ENCODE measurements around the gene ANTKMT. TPM values are rescaled to one million over a fixed set of nuclear protein-coding genes. Genes with fewer than 3 reads are reported as not detected.
A peak's percentile ranks its signal among the peaks of the same experiment; 100 is the strongest.

ANTKMT gene
- total RNA-seq, 1 donor from 2014 or later: 22.6 TPM

GRCh38 chr16:698911-699671 is 21.9 kb upstream of the ANTKMT start:
- peaks cover 36% of the 10 kb centered on the region for H3K27me3 ChIP-seq (ENCODE audit: insufficient read depth, low read length)
- Mint-ChIP-seq H3K27me3 (ENCODE audit: low read depth, unreplicated experiment) (peaks cover 53% of the 10 kb centered on the region), H3K4me3 (ENCODE audit: unreplicated experiment) (no peak overlapping the region), H3K36me3 (ENCODE audit: low read depth, unreplicated experiment) (no peaks in the 10 kb centered on the region), H3K4me1 (ENCODE audit: low read depth, unreplicated experiment) (no peaks in the 10 kb centered on the region), H3K27ac (ENCODE audit: unreplicated experiment) (no peak overlapping the region), H3K9me3 (ENCODE audit: unreplicated experiment) (peaks cover 2% of the 10 kb centered on the region)
- H3K4me1 ChIP-seq (ENCODE audit: insufficient read depth, low read length): no peaks in the 10 kb centered on the region
- H2AFZ ChIP-seq (ENCODE audit: low read depth, low read length): no peak overlapping the region
- no peaks in the 10 kb centered on the region for H3K36me3 ChIP-seq (ENCODE audit: insufficient read depth, low read length)
- no peak overlapping the region for H3K4me3 ChIP-seq (ENCODE audit: insufficient read depth, low read depth, low read length)
- DNase-seq (ENCODE audit: low read depth) (no peak), FAIRE-seq (no peak)
- no peak overlapping the region for H3K27ac ChIP-seq (ENCODE audit: low read depth, low read length)
- no peaks in the 10 kb centered on the region for H3K79me2 ChIP-seq (ENCODE audit: insufficient read depth, low read length)
- peaks cover 21% of the 10 kb centered on the region for H4K20me1 ChIP-seq (ENCODE audit: insufficient read depth, low read length)
- no peak overlapping the region for H3K4me2 ChIP-seq (ENCODE audit: low read length)
- no peak for TF ChIP-seq EZH2 (IDR thresholded peaks at IDR 0.05; ENCODE audit: insufficient read depth, low read length)
- no peak for TF ChIP-seq CTCF (IDR thresholded peaks at IDR 0.05; ENCODE audit: insufficient read depth, low read depth, low read length)
- no peaks in the 10 kb centered on the region for H3K9me3 ChIP-seq (ENCODE audit: insufficient read depth, low read depth, low read length)
- H3K9ac ChIP-seq (ENCODE audit: low read length): no peak overlapping the region

GRCh38 chr16:700684-701584 is 20.0 kb upstream of the ANTKMT start:
- H3K36me3 ChIP-seq (ENCODE audit: insufficient read depth, low read length): no peaks in the 10 kb centered on the region
- TF ChIP-seq CTCF (IDR thresholded peaks at IDR 0.05; ENCODE audit: insufficient read depth, low read depth, low read length): no peak
- TF ChIP-seq EZH2 (IDR thresholded peaks at IDR 0.05; ENCODE audit: insufficient read depth, low read length): peak; percentile 50
- Mint-ChIP-seq H3K36me3 (ENCODE audit: low read depth, unreplicated experiment) (no peaks in the 10 kb centered on the region), H3K27ac (ENCODE audit: unreplicated experiment) (no peak overlapping the region), H3K4me3 (ENCODE audit: unreplicated experiment) (no peak overlapping the region), H3K9me3 (ENCODE audit: unreplicated experiment) (peaks cover 2% of the 10 kb centered on the region), H3K27me3 (ENCODE audit: low read depth, unreplicated experiment) (peaks cover 45% of the 10 kb centered on the region), H3K4me1 (ENCODE audit: low read depth, unreplicated experiment) (no peaks in the 10 kb centered on the region)
- peaks cover 28% of the 10 kb centered on the region for H4K20me1 ChIP-seq (ENCODE audit: insufficient read depth, low read length)
- H3K9me3 ChIP-seq (ENCODE audit: insufficient read depth, low read depth, low read length): no peaks in the 10 kb centered on the region
- H2AFZ ChIP-seq (ENCODE audit: low read depth, low read length): no peak overlapping the region
- DNase-seq (ENCODE audit: low read depth) (no peak), FAIRE-seq (no peak)
- peak overlapping the region; percentile 39 for H3K4me2 ChIP-seq (ENCODE audit: low read length)
- H3K27ac ChIP-seq (ENCODE audit: low read depth, low read length): no peak overlapping the region
- no peak overlapping the region for H3K9ac ChIP-seq (ENCODE audit: low read length)
- H3K79me2 ChIP-seq (ENCODE audit: insufficient read depth, low read length): no peaks in the 10 kb centered on the region
- no peak overlapping the region for H3K4me3 ChIP-seq (ENCODE audit: insufficient read depth, low read depth, low read length)
- peaks cover 30% of the 10 kb centered on the region for H3K27me3 ChIP-seq (ENCODE audit: insufficient read depth, low read length)
- peaks cover 2% of the 10 kb centered on the region for H3K4me1 ChIP-seq (ENCODE audit: insufficient read depth, low read length)

Data from astrocyte (in vitro differentiated cells and primary cell).